Sigmoid colon (tissue), 7 donors: ENCODE data around the gene IER5. TPM values are rescaled to one million over a fixed set of nuclear protein-coding genes. Genes with fewer than 3 reads are reported as not detected.

Experiments used
- DNase-seq: peaks from one replicate; pipeline ENCODE4 v3.0.0-alpha.2; 2019
- H3K27ac ChIP-seq, 4 donors: fragments of 200-600 bp; sonication (generic); one replicate each; pipeline ENCODE4 v1.5.1; 2016 to 2019; ENCODE audit warnings: mild to moderate bottlenecking in 1 of 4
- H3K27me3 ChIP-seq, 3 donors: fragments of 200-600 bp; sonication (generic); one replicate each; pipeline ENCODE4 v1.5.1; 2019; ENCODE audit warnings: mild to moderate bottlenecking in 1 of 3
- H3K36me3 ChIP-seq, 4 donors: fragments of 200-600 bp; sonication (generic); one replicate each; pipeline ENCODE4 v1.5.1; 2016 to 2019
- H3K4me1 ChIP-seq, 4 donors: fragments of 200-600 bp; sonication (generic); one replicate each; pipeline ENCODE4 v1.5.1; 2017 to 2019
- H3K4me3 ChIP-seq, 4 donors: fragments of 200-600 bp; sonication (generic); one replicate each; pipeline ENCODE4 v1.5.1; 2017 to 2019; ENCODE audit warnings: mild to moderate bottlenecking in 2 of 4, moderate library complexity in 1 of 4
- H3K9me3 ChIP-seq, 4 donors: fragments of 200-600 bp in 3 of 4; sonication (generic) in 3 of 4; one replicate each; pipeline versions ENCODE4 v1.5.1 to v1.6.1; 2013 to 2019
- CTCF ChIP-seq, 4 experiments: fragments of 450-650 bp in 3 of 4; fragments of 200-600 bp in 1 of 4; IDR thresholded peaks; one replicate each; pipeline ENCODE4 v1.5.1; 2016 to 2019; ENCODE audit warnings: antibody characterized with exemption in 4 of 4, mild to moderate bottlenecking in 3 of 4, moderate library complexity in 2 of 4
- EP300 ChIP-seq, 4 donors: sonication (generic); formaldehyde crosslinking; IDR thresholded peaks; one replicate each; pipeline ENCODE4 v1.6.1; 2017; ENCODE audit warnings: antibody characterized with exemption in 4 of 4
- POLR2A ChIP-seq, 2 donors: fragments of 450-650 bp; IDR thresholded peaks; one replicate each; pipeline ENCODE4 v1.6.1; 2016; ENCODE audit warnings: antibody characterized with exemption in 2 of 2, mild to moderate bottlenecking in 2 of 2, moderate library complexity in 2 of 2
- POLR2AphosphoS5 ChIP-seq, 4 donors: sonication (generic); formaldehyde crosslinking; IDR thresholded peaks; one replicate each; pipeline ENCODE4 v1.6.1; 2017; ENCODE audit warnings: antibody characterized with exemption in 4 of 4
- WGBS, 2 donors: extraction: QIAGEN DNeasy Blood & Tissue Kit; methylation state at CpG; one replicate each; pipeline ENCODE4 v1.1.7; 2013; 5-methylcytosine and 5-hydroxymethylcytosine counted together
- intact Hi-C: fragments of 100-400 bp; cut with DNase I; formaldehyde crosslinking; loops from one replicate; pipeline ENCODE4 v1.15.1; 2023
- polyA plus RNA-seq, 3 donors: library from polyadenylated mRNA; stranded (reverse); fragments of 200-250 nt; gene quantifications; one replicate each; pipeline ENCODE4 v1.2.3, GENCODE V29; 2013
- total RNA-seq, 4 donors: library from RNA; depleted of rRNA; stranded (reverse); fragments of >200 nt; gene quantifications; one replicate each; pipeline ENCODE4 v1.1.0, GENCODE V29; 2016
- donor health status: healthy with polysubstance abuse.
- donor health status: Bipolar disorder and iron deficiency.
- donor health status: healthy.

Gene IER5
- total and polyA plus RNA-seq, 7 donors = 7.7 to 11.7 (median 9.6) TPM

GRCh38 chr1:181135815-181136737, 47.6 kb downstream of the IER5 start:
- DNase-seq = no peak
- Histone ChIP-seq H3K27ac (peak overlapping the region; percentile 20 to 63 (median 22)), H3K36me3 (no peaks in the 10 kb centered on the region), H3K27me3 (no peaks in the 10 kb centered on the region), H3K9me3 (no peaks in the 10 kb centered on the region), H3K4me1 (peaks cover 0 to 19% (median 16%) of the 10 kb centered on the region in 4 donors), H3K4me3 (no peak overlapping the region)
- WGBS, 2 donors = 75 to 83% methylated on average over 12 of the region's 12 CpGs
- intact Hi-C loops = no loop called here
- no peak for TF ChIP-seq CTCF (IDR thresholded peaks at IDR 0.05)
- no peak for TF ChIP-seq POLR2A (IDR thresholded peaks at IDR 0.05)
- TF ChIP-seq POLR2AphosphoS5 (IDR thresholded peaks at IDR 0.05) = no peak
- TF ChIP-seq EP300 (IDR thresholded peaks at IDR 0.05) = no peak

- H3K4me1 ChIP-seq = peaks cover 0 to 25% (median 18%) of the 10 kb centered on the region in 4 donors
- no peaks in the 10 kb centered on the region for H3K9me3 ChIP-seq
- H3K27ac ChIP-seq = no peak overlapping the region
- no peaks in the 10 kb centered on the region for H3K27me3 ChIP-seq
- no peak for DNase-seq
- TF ChIP-seq POLR2AphosphoS5 (IDR thresholded peaks at IDR 0.05) (no peak), POLR2A (IDR thresholded peaks at IDR 0.05) (no peak), EP300 (IDR thresholded peaks at IDR 0.05) (no peak), CTCF (IDR thresholded peaks at IDR 0.05) (no peak)
- no peaks in the 10 kb centered on the region for H3K36me3 ChIP-seq
- H3K4me3 ChIP-seq = no peak overlapping the region
- intact Hi-C loops = no loop called here
- WGBS, 2 donors = 84 to 93% methylated on average over 8 of the region's 8 CpGs
Measured at GRCh38 chr1:181136738-181137122, 48.2 kb downstream of the IER5 start.

- TF ChIP-seq POLR2A (IDR thresholded peaks at IDR 0.05) (no peak), CTCF (IDR thresholded peaks at IDR 0.05) (no peak), EP300 (IDR thresholded peaks at IDR 0.05) (no peak), POLR2AphosphoS5 (IDR thresholded peaks at IDR 0.05) (no peak)
- Histone ChIP-seq H3K36me3 (no peaks in the 10 kb centered on the region), H3K27ac (no peak overlapping the region), H3K9me3 (no peaks in the 10 kb centered on the region), H3K4me1 (peaks cover 0 to 30% (median 23%) of the 10 kb centered on the region in 4 donors), H3K4me3 (no peak overlapping the region), H3K27me3 (no peaks in the 10 kb centered on the region)
- intact Hi-C loops = no loop called here
- DNase-seq = no peak
- WGBS, 2 donors = 92 to 97% methylated on average over 12 of the region's 12 CpGs
Measured at GRCh38 chr1:181137217-181137743, 48.8 kb downstream of the IER5 start.

GRCh38 chr1:181139631-181140061, 51.1 kb downstream of the IER5 start:
- H3K36me3 ChIP-seq = no peaks in the 10 kb centered on the region
- 30 to 53% methylated on average over 5 of the region's 5 CpGs for WGBS, 2 donors
- no peaks in the 10 kb centered on the region for H3K9me3 ChIP-seq
- H3K27me3 ChIP-seq = no peaks in the 10 kb centered on the region
- TF ChIP-seq EP300 (IDR thresholded peaks at IDR 0.05) (no peak), POLR2A (IDR thresholded peaks at IDR 0.05) (no peak), CTCF (IDR thresholded peaks at IDR 0.05) (no peak), POLR2AphosphoS5 (IDR thresholded peaks at IDR 0.05) (no peak)
- peak; percentile 52 for DNase-seq
- intact Hi-C loops = loop anchor here (5.0 to 10.0 kb wide), 5 partner anchors 32 to 625 kb away; partner anchors contain the start of gene XPR1
- H3K4me3 ChIP-seq = no peak overlapping the region
- H3K4me1 ChIP-seq = peaks cover 0 to 30% (median 27%) of the 10 kb centered on the region in 4 donors
- no peak overlapping the region for H3K27ac ChIP-seq
